ENCODE results near the gene CLEC1A. TPM values are rescaled to one million over a fixed set of nuclear protein-coding genes. Genes with fewer than 3 reads are reported as not detected.

CLEC1A gene
- total and polyA plus RNA-seq, 2 donors (not counting 1 experiment from before 2014, with no cell fraction given), result 0.08 TPM; not detected in 1

GRCh38 chr12:10140001-10140400 lies 41.2 kb upstream of the CLEC1A start:
- Histone ChIP-seq H2AFZ (ENCODE audit: low read length) (no peak overlapping the region), H3K9ac (ENCODE audit: insufficient read depth, low read length) (no peak overlapping the region), H4K20me1 (ENCODE audit: control insufficient read depth, extremely low read depth, insufficient read depth, low read length) (no peaks in the 10 kb centered on the region), H3K79me2 (ENCODE audit: control insufficient read depth, insufficient read depth, low read length) (no peaks in the 10 kb centered on the region), H3K36me3 (ENCODE audit: control insufficient read depth, insufficient read depth, low read length) (no peaks in the 10 kb centered on the region), H3K4me2 (ENCODE audit: extremely low read depth, insufficient read depth, low read length) (no peak overlapping the region), H3K4me3 (replicated peaks in 1 of 4; ENCODE audit: control extremely low read depth in 1 of 4, insufficient read depth in 1 of 4, low read depth in 3 of 4, low read length in 4 of 4) (no peak overlapping the region), H3K4me1 (ENCODE audit: control insufficient read depth, extremely low read depth, insufficient read depth, low read length) (no peaks in the 10 kb centered on the region), H3K27me3 (ENCODE audit: control insufficient read depth, insufficient read depth, low read length) (no peaks in the 10 kb centered on the region), H3K9me3 (ENCODE audit: control insufficient read depth, insufficient read depth, low read depth, low read length) (no peaks in the 10 kb centered on the region), H3K27ac (ENCODE audit: insufficient read depth, low read length) (no peak overlapping the region)
- TF ChIP-seq EZH2 (IDR thresholded peaks at IDR 0.05; ENCODE audit: low read length, missing control alignments) (no peak), CTCF (conservative IDR thresholded peaks at IDR 0.05 in 1 of 2, IDR thresholded peaks at IDR 0.05 in 1 of 2; ENCODE audit: low read depth in 1 of 2, low read length in 2 of 2) (peak; percentile 24 to 54)
- DNase-seq (ENCODE audit: low read depth in 2 of 2), result peak; percentile 37 to 77

- Histone ChIP-seq H3K27ac (ENCODE audit: insufficient read depth, low read length) (no peak overlapping the region), H3K9me3 (ENCODE audit: control insufficient read depth, insufficient read depth, low read depth, low read length) (no peaks in the 10 kb centered on the region), H3K27me3 (ENCODE audit: control insufficient read depth, insufficient read depth, low read length) (no peaks in the 10 kb centered on the region), H4K20me1 (ENCODE audit: control insufficient read depth, extremely low read depth, insufficient read depth, low read length) (no peaks in the 10 kb centered on the region), H3K4me1 (ENCODE audit: control insufficient read depth, extremely low read depth, insufficient read depth, low read length) (no peaks in the 10 kb centered on the region), H3K36me3 (ENCODE audit: control insufficient read depth, insufficient read depth, low read length) (no peaks in the 10 kb centered on the region), H3K9ac (ENCODE audit: insufficient read depth, low read length) (no peak overlapping the region), H3K79me2 (ENCODE audit: control insufficient read depth, insufficient read depth, low read length) (no peaks in the 10 kb centered on the region), H3K4me3 (replicated peaks in 1 of 4; ENCODE audit: control extremely low read depth in 1 of 4, insufficient read depth in 1 of 4, low read depth in 3 of 4, low read length in 4 of 4) (no peak overlapping the region), H2AFZ (ENCODE audit: low read length) (no peak overlapping the region), H3K4me2 (ENCODE audit: extremely low read depth, insufficient read depth, low read length) (no peak overlapping the region)
- no peak for TF ChIP-seq CTCF (conservative IDR thresholded peaks at IDR 0.05 in 1 of 2, IDR thresholded peaks at IDR 0.05 in 1 of 2; ENCODE audit: low read depth in 1 of 2, low read length in 2 of 2)
- TF ChIP-seq EZH2 (IDR thresholded peaks at IDR 0.05; ENCODE audit: low read length, missing control alignments), result no peak
- no peak for DNase-seq (ENCODE audit: low read depth in 2 of 2)
These were observed 37.9 kb upstream of the CLEC1A start for GRCh38 chr12:10136637-10137205.

GRCh38 chr12:10135126-10135525 lies 36.3 kb upstream of the CLEC1A start:
- no peak overlapping the region for H3K27ac ChIP-seq (ENCODE audit: insufficient read depth, low read length)
- H3K4me3 ChIP-seq (replicated peaks in 1 of 4; ENCODE audit: control extremely low read depth in 1 of 4, insufficient read depth in 1 of 4, low read depth in 3 of 4, low read length in 4 of 4), result no peak overlapping the region
- no peaks in the 10 kb centered on the region for H3K27me3 ChIP-seq (ENCODE audit: control insufficient read depth, insufficient read depth, low read length)
- no peak overlapping the region for H3K4me2 ChIP-seq (ENCODE audit: extremely low read depth, insufficient read depth, low read length)
- H3K79me2 ChIP-seq (ENCODE audit: control insufficient read depth, insufficient read depth, low read length), result no peaks in the 10 kb centered on the region
- H4K20me1 ChIP-seq (ENCODE audit: control insufficient read depth, extremely low read depth, insufficient read depth, low read length), result no peaks in the 10 kb centered on the region
- no peak overlapping the region for H2AFZ ChIP-seq (ENCODE audit: low read length)
- H3K4me1 ChIP-seq (ENCODE audit: control insufficient read depth, extremely low read depth, insufficient read depth, low read length), result no peaks in the 10 kb centered on the region
- TF ChIP-seq EZH2 (IDR thresholded peaks at IDR 0.05; ENCODE audit: low read length, missing control alignments), result no peak
- no peak for TF ChIP-seq CTCF (conservative IDR thresholded peaks at IDR 0.05 in 1 of 2, IDR thresholded peaks at IDR 0.05 in 1 of 2; ENCODE audit: low read depth in 1 of 2, low read length in 2 of 2)
- no peaks in the 10 kb centered on the region for H3K9me3 ChIP-seq (ENCODE audit: control insufficient read depth, insufficient read depth, low read depth, low read length)
- DNase-seq (ENCODE audit: low read depth in 2 of 2), result no peak
- H3K36me3 ChIP-seq (ENCODE audit: control insufficient read depth, insufficient read depth, low read length), result no peaks in the 10 kb centered on the region
- H3K9ac ChIP-seq (ENCODE audit: insufficient read depth, low read length), result no peak overlapping the region
